Stomach (tissue), 4 donors: ENCODE results near the gene NPC1L1.

ENCODE experiments used
- CTCF ChIP-seq, 7 experiments: fragments of 450-650 bp in 4 of 7; fragments of 200-600 bp in 3 of 7; sonication (generic) in 3 of 7; IDR thresholded peaks; one replicate each; pipeline ENCODE4 v1.5.1; 2016 to 2019; ENCODE audit warnings: antibody characterized with exemption in 7 of 7, control low read depth in 2 of 7, mild to moderate bottlenecking in 1 of 7
- EP300 ChIP-seq: sonication (generic); formaldehyde crosslinking; IDR thresholded peaks from one replicate; pipeline ENCODE4 v1.6.1; 2017; ENCODE audit warnings: antibody characterized with exemption
- POLR2A ChIP-seq, 4 donors: fragments of 450-650 bp; IDR thresholded peaks; one replicate each; pipeline ENCODE4 v1.6.1; 2016; ENCODE audit warnings: antibody characterized with exemption in 4 of 4, control low read depth in 2 of 4, mild to moderate bottlenecking in 1 of 4, moderate library complexity in 1 of 4

- TF ChIP-seq CTCF (IDR thresholded peaks at IDR 0.05) (no peak), POLR2A (IDR thresholded peaks at IDR 0.05) (no peak), EP300 (no peak)
These were observed 50.6 kb downstream of the NPC1L1 start, which contains the start of gene NUDCD3 for GRCh38 chr7:44490351-44491200.
